Hematopoietic multipotent progenitor cell treated with erythropoietin and hydrocortisone succinate and interleukin-3 and kit ligand, for 17 days (in vitro differentiated cells): Measurements from ENCODE around the gene CDYL2.
A peak's percentile ranks its signal among the peaks of the same experiment; 100 is the strongest.
"Not testable (repeated sequence)": the region's sequence is repeated elsewhere in the genome, so short reads cannot be mapped to it uniquely, and the experiment has no call there.

ENCODE experiments used
- DNase-seq: peaks from one replicate; pipeline ENCODE4 v3.0.0-alpha.2; 2015; ENCODE audit warnings: low spot score

Gene CDYL2, protein sequence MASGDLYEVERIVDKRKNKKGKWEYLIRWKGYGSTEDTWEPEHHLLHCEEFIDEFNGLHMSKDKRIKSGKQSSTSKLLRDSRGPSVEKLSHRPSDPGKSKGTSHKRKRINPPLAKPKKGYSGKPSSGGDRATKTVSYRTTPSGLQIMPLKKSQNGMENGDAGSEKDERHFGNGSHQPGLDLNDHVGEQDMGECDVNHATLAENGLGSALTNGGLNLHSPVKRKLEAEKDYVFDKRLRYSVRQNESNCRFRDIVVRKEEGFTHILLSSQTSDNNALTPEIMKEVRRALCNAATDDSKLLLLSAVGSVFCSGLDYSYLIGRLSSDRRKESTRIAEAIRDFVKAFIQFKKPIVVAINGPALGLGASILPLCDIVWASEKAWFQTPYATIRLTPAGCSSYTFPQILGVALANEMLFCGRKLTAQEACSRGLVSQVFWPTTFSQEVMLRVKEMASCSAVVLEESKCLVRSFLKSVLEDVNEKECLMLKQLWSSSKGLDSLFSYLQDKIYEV

DNA sequence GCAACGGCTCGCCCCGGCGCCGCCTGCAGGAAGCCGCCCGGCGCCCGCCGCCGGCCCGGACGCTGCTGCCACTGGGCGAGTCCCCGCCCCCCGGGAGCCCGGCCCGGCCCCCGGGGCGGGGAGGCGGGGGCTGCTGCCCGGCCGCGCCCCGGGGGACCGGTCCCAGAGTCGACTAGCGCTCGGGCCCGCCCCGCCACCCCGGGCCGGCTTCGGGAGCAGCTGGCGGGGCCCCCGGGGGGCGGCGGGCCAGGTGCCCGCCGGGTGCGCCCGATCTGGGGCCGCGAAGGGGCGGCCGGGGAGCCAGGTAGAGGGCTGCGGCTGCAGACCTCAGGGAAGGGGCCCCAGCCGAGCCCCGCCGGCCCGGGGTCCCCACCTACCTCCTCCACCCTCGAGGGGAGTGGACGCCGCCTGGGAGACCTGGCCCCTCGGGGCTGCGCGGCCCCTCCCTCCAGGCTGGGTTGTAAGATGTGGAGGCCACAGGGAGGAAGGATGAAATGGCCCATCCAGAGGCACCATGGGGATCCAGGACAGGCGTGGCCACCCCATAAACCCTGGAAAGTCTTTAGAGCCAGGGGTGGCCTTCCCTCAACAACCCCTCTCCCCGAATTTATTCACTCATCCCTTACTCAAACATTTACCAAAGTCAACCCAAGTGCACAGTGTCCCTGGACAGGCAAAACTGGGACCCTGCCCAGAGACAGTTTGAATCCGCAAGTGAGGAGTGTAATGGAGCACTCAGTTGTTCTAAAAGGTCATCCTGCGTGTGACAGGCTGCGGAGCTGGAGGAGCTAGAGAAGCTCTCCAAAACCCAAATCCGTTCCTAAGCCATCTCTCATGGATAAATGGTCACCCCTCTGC lies at the start of gene CDYL2:
CDYL2 (minus strand) TSS at position 73 of the 858 bp plus-strand sequence. CDS start 425 bp downstream, outside the sequence.
- DNase-seq = no peak

DNA sequence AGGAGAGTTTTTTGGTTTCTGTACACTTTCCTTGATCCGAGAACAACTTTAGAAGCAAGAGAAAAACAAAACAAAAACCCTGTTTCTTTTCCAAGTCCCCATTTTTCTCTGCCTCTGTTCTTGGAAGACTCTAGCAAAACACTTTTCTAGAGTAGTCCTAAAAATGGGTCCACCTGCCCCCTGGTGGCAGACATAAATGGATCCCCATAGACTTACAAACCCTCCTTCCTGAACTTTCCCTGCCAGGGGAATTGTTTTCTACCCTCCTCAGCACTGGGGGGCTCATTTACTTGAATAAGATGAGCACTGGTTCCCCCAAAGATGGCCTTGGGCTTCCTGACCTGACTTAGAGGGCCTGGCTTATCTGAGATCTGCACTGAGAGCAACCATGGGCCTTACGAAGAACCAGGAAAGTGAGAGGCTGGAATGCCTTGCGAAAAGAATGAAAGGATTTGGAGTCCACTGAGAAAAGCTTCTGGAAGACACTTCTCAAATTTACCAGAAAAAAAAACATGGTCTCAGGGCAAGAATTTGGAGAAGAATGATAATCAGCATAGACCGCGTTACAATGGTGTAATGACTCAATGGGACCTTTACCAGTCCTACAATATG lies 48.0 kb upstream of the CDYL2 start:
- DNase-seq = no peak

DNA sequence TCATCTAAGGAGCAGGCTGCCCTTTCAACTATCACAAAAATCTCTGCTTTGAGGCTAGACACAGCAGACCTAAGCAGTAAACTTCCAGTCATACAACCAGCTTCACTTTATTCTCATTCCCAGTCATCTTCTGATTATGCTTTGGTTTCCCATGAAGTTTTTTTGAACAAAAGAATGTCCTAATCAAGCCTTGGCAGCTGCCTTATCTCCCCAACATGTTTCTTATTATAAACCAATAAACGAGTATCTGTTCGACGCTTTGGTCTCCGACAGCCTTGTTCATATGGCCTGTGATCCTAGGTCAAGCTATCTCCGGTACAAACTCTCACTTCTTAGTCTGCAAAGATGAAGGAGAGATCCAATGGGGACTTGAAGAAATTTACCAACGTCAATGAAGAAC lies 47.4 kb upstream of the CDYL2 start:
- no peak for DNase-seq

DNA sequence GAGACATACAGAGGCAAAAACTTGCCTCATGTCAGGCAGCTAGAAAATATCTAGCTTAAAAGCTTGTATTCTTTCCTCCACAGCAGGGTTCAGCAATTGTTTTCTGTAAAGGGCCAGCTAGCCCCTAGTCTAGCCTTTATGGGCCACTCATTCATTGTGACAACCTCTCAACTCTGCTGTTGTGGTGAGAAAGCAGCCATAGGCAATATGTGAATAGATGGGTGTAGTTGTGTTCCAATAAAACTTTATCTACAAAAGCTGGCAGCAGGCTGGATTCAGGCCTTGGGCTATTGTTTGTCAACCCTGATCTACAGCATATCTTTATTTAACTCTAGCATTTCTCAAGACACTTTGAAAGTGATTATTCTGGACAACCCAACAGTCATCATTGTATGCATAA lies 46.4 kb upstream of the CDYL2 start:
- no peak for DNase-seq

DNA sequence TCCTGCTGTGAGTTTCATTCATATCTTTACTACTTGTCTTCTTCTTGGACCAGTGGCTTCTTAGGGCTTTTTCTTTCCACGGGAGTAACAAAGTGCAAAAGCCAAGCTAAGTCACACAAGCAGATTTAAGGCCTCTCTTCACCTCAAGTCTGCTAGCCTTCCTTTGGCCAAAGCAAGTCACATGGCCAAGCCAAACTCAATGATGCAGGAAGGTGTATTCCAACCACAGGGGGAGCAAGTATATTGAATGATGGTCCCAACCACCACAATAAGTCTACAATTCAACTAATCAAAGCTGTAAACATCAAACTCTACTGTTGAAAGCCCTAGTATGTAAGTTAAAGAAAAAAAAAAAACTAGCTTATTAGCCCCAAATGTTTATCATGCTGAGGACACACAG lies 44.5 kb upstream of the CDYL2 start:
- no peak for DNase-seq

DNA sequence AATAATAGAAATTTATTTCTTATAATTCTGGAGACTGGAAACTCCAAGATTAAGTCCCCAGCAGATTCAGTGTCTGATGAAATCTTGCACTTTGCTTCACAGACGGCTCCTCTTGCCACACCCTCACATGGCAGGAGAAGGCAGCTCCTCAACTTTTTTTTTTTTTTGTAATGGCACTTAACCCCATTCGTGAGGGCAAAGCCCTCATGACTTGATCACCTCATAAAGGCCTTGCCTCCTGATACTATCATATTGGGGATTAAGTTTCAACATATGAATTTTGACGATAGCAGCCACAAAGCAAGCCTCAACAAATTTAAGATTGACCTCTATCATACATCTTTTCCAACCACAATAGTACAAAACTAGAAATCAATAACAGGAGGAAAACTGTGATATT lies 42.3 kb upstream of the CDYL2 start:
- no peak for DNase-seq

DNA sequence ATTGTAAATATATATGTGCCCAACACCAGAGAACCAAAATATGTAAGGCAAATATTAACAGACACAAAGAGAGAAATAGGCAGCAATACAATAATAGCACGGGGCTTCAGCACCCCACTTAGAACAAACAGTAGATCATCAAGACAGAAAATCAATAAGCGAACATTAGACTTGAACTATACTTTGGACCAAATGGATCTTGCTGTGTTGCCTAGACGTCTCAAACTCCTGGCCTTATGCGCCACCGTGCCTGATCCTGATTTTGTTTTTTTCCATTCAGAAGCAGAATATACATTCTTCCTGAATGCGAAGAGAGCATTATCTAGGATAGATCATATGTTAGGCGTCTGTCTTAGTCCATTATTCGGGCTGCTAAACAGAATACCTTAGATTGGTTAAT lies 41.9 kb upstream of the CDYL2 start:
- no peak for DNase-seq

DNA sequence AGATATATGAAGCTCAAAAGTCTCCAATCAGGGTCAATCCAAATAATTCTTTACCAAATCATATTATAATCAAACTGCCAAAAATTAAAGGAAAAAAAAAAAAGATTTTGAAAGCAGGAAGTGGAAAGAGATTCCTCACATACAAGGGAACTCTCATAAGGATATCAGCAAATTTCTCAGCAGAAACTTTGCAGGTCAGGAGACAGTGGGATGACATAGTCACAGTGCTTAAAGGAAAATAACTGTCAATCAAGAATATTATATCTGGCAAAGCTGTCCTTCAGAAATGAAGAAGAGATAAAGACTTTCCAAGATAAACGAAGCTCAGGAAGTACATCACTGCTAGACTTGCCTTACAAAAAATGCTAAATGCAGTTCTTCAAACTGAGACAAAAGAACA lies 40.0 kb upstream of the CDYL2 start:
- no peak for DNase-seq

DNA sequence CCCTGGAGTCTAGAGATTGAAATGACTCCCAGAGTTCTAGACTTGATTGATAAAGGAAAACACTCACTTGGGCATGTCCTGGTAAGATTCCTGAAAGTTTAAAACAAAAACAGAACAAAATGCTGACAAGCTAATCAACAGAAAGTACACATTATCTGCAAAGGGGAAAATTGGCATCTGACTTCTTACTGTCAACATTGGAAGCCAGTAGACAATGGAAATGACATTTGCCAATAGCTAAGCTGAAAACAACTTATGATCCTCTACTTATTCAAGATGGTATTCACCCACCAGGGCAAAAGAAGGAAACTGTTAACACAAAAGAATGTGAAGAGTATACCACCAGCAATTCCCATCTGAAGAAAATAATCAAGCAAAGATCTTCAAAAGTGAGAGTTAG lies 36.8 kb upstream of the CDYL2 start:
- no peak for DNase-seq

DNA sequence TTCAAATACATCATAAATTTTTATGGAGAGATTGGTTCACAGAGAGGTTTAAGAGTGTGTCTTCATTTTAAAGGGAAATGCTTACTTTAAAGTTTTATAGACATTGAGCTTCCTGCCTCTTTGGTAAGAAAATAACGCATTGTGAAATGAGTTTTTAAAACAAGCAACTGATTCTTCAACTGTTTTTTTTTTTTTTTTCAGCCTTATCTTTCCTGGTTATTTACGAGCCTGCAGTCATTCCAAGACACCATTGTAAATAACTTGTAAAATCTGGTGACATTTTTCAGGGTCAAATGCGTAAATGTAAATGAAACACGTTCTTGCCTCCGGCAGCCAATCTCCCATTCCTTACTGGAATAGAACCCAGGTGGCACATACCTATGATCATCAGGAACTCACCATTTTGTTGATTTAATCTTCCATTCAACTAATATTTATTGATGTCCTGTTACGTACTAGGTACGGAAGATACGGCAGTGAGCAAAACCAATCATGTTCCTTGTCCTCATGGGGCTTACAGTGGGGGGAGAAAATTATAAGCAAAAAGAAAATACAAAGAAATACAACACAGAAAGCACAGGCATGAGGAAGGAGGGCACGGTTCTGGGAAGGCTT lies 33.2 kb upstream of the CDYL2 start:
- no peak for DNase-seq

DNA sequence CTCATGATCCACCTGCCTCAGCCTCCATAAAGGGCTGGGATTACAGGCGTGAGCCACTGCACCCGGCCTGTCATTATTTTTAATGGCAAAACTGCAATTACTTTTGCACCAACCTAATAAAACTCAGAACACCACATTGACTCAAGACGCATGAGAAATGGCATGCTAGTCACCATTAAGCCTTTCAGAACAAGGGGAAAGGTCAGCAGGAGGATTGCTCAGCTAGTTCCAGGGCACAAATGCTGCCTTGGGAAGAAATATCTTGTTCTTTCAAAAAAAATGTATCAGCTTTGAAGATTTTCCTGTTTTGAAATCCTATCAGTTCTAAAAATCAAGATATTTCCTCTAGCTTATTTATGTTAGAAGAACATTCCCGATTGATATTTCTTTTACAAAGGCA lies 32.4 kb upstream of the CDYL2 start:
- DNase-seq = no peak

DNA sequence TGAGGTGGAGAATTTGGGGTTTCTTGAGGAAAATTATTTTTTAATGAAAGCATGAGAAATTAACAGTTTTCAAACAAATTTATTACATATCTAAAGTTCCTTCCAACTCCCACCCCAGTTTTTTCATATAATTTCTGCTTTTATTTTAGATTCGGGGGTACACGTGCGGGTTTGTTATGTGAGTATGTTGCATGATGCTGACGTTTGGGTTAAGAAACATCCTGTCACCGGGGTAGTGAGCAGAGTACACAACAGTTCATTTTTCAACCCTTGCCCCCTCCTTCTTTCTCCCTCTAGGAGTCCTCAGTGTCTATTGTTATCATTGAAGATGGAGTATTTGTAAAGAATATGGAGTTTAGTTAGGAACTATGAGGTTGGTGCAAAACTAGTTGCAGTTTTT lies 31.8 kb upstream of the CDYL2 start:
- DNase-seq = no peak

DNA sequence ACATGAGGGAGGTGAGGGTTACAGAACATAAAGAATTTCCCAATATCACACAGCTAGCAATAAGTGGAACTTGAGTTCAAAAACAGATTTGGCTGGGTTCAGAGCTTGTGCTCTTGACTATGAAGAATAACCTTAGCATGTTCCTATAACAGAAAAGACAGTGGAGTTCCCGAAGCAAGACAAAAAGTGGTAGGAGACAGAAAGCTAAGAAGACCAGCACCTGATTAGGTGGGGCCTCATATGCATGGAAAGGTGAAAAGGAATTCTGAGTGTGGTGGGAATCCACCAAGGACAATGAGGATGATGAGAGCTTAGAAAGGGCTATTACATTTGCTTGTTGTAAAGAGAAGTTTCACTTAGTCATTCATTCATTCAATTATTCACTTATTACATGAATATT lies 26.6 kb upstream of the CDYL2 start:
- no peak for DNase-seq

DNA sequence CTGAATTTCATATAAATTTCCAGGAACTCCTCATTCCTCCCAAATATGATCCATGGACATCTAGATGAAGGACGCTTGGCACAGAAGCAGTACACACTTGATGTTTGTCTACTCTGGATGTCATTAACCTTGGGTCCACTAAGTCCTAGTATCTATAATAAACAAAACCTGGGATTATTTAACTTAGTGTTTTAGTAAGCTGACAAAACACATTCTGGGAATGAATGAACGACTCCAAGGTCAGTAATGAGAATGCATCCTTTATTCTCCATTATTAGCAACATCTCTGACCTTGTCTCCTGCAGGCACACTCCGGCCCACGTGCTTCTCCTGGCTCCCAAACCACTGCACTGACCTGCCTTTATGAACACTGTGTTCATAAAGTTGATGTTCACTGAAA lies 24.1 kb upstream of the CDYL2 start:
- no peak for DNase-seq

DNA sequence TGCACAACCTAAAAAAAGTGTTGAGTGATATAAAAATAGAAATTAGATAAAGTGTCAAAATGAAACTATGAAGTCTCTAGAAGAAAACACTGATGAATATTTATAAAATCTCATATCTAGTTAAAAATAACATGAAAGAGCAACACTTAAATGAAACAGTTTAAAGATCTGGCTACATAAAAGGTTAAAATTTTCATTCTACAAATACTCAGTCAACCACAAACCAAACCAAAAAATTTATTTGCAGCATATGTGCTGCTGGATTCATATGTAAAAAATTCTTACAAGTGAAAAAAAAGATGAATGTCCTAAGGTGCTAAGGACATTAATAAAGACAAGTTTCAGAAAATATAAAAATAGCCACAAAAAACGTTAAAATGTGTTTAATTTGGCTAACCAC lies 22.6 kb upstream of the CDYL2 start:
- DNase-seq = no peak

DNA sequence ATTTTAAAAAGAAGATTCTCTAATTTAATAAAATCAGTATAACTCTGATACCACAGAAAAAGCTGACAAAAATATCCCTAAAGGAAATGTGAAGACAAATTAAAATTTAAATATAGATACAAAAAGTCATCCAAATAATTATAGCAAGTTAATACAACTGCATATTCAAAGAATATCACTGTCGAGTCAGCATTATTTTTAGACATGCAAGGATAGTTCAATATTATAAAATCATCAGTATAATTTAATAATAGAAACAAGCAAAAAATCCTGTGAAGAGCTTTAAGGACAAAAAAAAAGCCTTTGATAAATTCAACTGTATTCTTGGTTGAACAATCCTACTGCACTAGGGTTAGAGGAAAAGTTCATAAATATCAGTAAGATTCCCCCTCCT lies 21.0 kb upstream of the CDYL2 start:
- no peak for DNase-seq

DNA sequence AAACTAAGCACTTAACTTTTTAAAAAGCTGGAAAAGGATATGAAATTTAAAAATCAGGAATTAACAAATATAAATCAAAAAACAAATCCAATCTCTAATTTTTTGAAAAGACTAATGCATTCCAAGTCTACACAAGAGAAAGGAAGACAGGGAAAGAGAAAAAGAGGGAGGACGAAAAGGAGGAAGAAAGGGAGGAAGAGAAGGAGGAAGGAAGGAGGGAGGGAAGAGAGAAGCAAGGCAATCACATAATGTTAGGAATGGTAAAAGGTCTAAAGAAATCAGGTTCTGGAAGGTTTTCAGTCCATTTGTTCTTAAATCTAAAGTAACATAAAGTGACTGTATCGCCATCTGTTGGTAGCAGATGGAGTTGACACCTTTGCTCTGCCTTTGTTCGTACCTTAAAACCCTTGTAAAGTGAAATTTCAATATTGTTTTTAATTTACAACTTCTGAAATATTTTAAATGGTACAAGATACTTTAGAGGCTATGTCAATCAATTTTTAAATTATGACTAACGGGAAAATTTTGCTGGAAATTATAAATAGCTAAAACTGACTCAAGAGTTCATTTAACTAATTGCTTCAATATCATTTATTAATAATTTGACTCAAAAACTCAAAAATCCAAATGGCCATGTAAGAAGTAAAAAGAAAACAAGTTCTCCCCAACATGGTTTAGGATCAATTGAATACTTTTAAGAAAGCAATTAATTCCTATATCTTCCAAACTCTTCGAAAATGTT lies 20.4 kb upstream of the CDYL2 start:
- peak; percentile 16 for DNase-seq

DNA sequence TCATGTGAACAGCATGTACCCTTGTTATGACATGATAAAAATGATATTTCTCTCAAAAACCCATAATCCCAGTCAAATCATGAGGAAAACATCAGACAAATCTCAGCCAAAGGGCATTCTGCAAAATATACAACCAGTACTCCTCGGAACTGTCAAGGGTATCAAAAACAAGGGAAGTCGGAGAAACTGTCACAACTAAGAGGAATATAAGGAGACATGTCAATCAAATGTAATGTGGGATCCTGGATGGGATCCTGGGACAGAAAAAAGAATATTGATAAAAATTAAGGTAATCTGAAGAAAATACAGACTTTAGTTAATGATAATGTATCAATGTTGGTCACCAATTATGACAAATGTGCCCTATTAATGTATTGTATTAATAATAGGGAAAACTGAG lies 15.6 kb upstream of the CDYL2 start:
- DNase-seq = no peak

DNA sequence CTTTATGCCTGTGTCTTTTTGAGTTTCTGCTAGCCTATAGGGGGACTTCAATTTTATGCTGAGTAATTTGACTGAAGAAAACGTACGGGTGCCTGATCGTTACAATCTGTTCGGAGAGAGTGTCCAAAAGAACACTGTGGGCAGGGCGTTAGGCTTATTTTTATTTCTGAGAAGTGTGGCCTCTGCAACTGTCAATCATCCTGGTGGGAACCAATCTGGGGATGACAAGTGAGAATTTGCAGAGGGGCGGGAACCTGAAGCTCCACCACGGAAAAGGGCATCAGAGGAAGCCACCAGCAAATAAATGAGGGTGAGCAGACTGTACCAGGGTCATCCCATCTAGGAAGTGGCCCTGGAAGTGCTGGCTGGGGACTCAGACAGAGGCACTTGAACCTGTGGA lies 12.0 kb upstream of the CDYL2 start:
- DNase-seq = no peak

DNA sequence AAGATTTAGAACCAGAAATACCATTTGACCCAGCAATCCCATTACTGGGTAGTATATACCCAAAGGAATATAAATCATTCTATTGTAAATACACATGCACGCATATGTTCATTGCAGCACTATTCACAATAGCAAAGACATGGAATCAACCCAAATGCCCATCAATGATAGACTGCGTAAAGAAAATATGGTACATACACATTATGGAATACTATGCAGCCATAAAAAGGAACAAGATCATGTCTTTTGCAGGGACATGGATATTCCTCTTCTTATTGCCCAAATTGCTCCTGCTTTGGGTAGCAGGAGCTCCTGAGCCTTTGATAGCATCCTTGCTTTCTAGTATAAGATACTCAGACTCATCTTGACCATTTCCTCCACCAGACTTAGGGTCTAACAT lies 10.9 kb upstream of the CDYL2 start:
- DNase-seq = not testable (repeated sequence)

DNA sequence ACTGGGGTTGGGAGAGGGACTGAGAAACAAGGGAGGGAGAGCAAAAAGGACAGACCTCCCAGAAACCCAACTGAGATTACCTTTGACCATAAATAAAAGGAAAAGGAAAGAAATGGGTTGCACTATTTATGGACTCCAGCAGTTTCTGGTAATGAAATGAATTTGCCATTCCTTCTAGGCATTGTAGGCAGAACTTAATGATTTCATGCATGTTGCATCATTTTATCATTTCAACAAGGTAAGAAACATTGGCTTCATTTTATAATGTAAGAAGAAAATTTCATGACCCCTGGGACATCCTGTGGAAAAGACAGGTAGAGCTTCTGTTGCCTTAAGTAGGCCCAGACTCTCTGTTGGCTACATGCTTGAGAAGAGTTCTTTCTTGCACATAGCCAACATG lies 8.2 kb upstream of the CDYL2 start:
- DNase-seq = no peak

DNA sequence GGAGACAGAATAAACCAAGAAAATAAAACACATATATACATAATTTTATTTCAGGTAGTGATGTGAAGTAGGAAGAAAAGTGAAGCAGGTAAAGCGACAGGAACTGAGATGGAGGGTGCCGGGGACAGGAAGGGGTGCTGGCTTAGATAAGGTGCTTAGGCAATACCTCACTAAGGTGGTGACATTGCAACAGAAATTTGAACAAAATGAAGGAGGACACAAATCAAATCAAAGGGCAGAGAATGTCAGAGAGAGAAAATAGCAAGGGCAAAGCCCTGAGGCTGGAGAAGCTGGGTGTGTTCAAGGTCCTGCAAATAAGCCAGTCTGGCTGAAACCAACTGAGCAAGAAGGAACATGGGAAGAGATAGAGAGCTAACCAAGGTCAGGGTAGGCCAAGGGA lies 5.0 kb upstream of the CDYL2 start:
- no peak for DNase-seq
